Gastrocnemius medialis (tissue), 4 donors: ENCODE results near the gene ZDHHC1. TPM values are rescaled to one million over a fixed set of nuclear protein-coding genes. Genes with fewer than 3 reads are reported as not detected.

Experiments used
- ATAC-seq, 2 donors: fragments of 150-250 bp; one replicate each; pipeline ENCODE4 v1.9.1; 2016
- DNase-seq, 2 donors: peaks; one replicate each; pipeline ENCODE4 v3.0.0-alpha.2; 2019
- H3K27ac ChIP-seq, 4 donors: fragments of 200-600 bp; sonication (generic); 1 replicate in 1 of 4; 2 replicates in 3 of 4; pipeline ENCODE4 v1.5.1; 2016 to 2018; ENCODE audit warnings: mild to moderate bottlenecking in 2 of 4, moderate library complexity in 1 of 4
- H3K27me3 ChIP-seq, 3 donors: fragments of 200-600 bp; sonication (generic) in 2 of 3; 1 replicate in 1 of 3; 2 replicates in 2 of 3; pipeline versions ENCODE4 v1.5.1 to v1.6.0; 2016 to 2019; ENCODE audit warnings: mild to moderate bottlenecking in 1 of 3, moderate library complexity in 1 of 3
- H3K36me3 ChIP-seq, 2 donors: fragments of 200-600 bp; sonication (generic) in 1 of 2; one replicate each; pipeline ENCODE4 v1.5.1; 2017 to 2018
- H3K4me1 ChIP-seq, 2 donors: fragments of 200-600 bp; sonication (generic) in 1 of 2; one replicate each; pipeline ENCODE4 v1.5.1; 2016 to 2017; ENCODE audit warnings: mild to moderate bottlenecking in 2 of 2
- H3K4me3 ChIP-seq, 4 donors: fragments of 200-600 bp; sonication (generic) in 3 of 4; 1 replicate in 1 of 4; 2 replicates in 3 of 4; pipeline ENCODE4 v1.5.1; 2016 to 2019; ENCODE audit warnings: mild to moderate bottlenecking in 2 of 4
- H3K9me3 ChIP-seq, 3 donors: fragments of 200-600 bp; sonication (generic) in 2 of 3; 1 replicate in 1 of 3; 2 replicates in 2 of 3; pipeline ENCODE4 v1.5.1; 2016 to 2019
- POLR2A ChIP-seq, 2 donors: fragments of 450-650 bp; IDR thresholded peaks; one replicate each; pipeline ENCODE4 v1.6.1; 2017; ENCODE audit warnings: antibody characterized with exemption in 2 of 2, mild to moderate bottlenecking in 2 of 2, moderate library complexity in 2 of 2
- in situ Hi-C, 4 donors: fragments of 200-750 bp; cut with MboI; loops; one replicate each; pipeline versions ENCODE4 v1.15.0 to v1.8.0; 2017; ENCODE audit warnings: low sequenced_read_pairs in 4 of 4
- intact Hi-C: fragments of 100-400 bp; cut with DNase I; formaldehyde crosslinking; loops from one replicate; pipeline ENCODE4 v1.15.1; 2023; ENCODE audit warnings: low total_unique reads
- total RNA-seq, 4 donors: library from RNA; depleted of rRNA; stranded (reverse); fragments of >200 nt; gene quantifications; one replicate each; pipeline versions ENCODE4 v1.1.0 to v1.2.3, GENCODE V29; 2016
- TF ChIP-seq, protein P1 (sequence below), 5 experiments: fragments of 450-650 bp in 3 of 5; fragments of 200-600 bp in 2 of 5; sonication (generic) in 2 of 5; IDR thresholded peaks in 4 of 5; conservative IDR thresholded peaks in 1 of 5; 1 replicate in 4 of 5; 2 replicates in 1 of 5; pipeline ENCODE4 v1.5.1; 2016 to 2019; ENCODE audit warnings: antibody characterized with exemption in 5 of 5, mild to moderate bottlenecking in 3 of 5, moderate library complexity in 3 of 5

The ZDHHC1 gene
- total RNA-seq, 4 donors from 2014 or later = 4.4 to 11.0 (median 8.9) TPM

DNA sequence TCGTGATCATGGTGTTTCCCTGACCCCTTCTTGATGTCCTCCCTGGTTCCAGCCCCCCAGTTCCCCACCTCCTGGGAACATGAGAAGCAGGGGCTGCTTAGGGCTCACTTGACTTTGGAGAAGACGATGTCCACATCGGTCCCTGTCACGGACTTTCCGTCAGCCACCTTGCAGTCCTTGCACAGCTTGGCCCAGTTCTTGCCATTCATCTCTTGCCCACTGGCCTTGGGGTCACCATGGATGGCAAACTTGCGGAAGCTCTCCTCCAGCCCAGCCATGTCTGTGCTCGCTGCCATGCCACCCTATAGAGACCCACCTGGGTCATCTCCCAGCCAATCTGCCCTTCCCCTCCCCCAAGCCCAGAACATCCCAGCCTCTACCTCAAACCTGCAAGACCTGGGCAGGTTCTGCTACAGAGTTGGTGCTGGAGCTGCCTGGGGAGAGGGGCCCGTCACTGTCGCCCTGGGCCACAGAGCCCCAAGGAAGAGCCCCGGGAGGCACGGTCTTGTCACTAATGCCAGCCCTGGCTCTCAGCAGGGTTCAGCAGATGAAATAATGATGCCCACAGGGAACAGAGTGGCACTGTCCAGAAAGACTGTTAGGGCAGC, 25.4 kb downstream of the ZDHHC1 start:
- Histone ChIP-seq H3K4me3 (no peak overlapping the region), H3K4me1 (peaks cover 42 to 52% of the 10 kb centered on the region in 2 donors), H3K9me3 (no peaks in the 10 kb centered on the region), H3K27ac (peak overlapping the region in 3 of 4 donors; percentile 2 to 85 (median 66)), H3K36me3 (no peaks in the 10 kb centered on the region), H3K27me3 (no peaks in the 10 kb centered on the region)
- intact Hi-C loops (no loop called here), in situ Hi-C loops (no loop called here)
- DNase-seq (no peak), ATAC-seq (no peak)
- TF ChIP-seq, protein P1, sequence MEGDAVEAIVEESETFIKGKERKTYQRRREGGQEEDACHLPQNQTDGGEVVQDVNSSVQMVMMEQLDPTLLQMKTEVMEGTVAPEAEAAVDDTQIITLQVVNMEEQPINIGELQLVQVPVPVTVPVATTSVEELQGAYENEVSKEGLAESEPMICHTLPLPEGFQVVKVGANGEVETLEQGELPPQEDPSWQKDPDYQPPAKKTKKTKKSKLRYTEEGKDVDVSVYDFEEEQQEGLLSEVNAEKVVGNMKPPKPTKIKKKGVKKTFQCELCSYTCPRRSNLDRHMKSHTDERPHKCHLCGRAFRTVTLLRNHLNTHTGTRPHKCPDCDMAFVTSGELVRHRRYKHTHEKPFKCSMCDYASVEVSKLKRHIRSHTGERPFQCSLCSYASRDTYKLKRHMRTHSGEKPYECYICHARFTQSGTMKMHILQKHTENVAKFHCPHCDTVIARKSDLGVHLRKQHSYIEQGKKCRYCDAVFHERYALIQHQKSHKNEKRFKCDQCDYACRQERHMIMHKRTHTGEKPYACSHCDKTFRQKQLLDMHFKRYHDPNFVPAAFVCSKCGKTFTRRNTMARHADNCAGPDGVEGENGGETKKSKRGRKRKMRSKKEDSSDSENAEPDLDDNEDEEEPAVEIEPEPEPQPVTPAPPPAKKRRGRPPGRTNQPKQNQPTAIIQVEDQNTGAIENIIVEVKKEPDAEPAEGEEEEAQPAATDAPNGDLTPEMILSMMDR (IDR thresholded peaks at IDR 0.05 in 4 of 5, conservative IDR thresholded peaks at IDR 0.05 in 1 of 5) = no peak
- no peak for TF ChIP-seq POLR2A (IDR thresholded peaks at IDR 0.05)

DNA sequence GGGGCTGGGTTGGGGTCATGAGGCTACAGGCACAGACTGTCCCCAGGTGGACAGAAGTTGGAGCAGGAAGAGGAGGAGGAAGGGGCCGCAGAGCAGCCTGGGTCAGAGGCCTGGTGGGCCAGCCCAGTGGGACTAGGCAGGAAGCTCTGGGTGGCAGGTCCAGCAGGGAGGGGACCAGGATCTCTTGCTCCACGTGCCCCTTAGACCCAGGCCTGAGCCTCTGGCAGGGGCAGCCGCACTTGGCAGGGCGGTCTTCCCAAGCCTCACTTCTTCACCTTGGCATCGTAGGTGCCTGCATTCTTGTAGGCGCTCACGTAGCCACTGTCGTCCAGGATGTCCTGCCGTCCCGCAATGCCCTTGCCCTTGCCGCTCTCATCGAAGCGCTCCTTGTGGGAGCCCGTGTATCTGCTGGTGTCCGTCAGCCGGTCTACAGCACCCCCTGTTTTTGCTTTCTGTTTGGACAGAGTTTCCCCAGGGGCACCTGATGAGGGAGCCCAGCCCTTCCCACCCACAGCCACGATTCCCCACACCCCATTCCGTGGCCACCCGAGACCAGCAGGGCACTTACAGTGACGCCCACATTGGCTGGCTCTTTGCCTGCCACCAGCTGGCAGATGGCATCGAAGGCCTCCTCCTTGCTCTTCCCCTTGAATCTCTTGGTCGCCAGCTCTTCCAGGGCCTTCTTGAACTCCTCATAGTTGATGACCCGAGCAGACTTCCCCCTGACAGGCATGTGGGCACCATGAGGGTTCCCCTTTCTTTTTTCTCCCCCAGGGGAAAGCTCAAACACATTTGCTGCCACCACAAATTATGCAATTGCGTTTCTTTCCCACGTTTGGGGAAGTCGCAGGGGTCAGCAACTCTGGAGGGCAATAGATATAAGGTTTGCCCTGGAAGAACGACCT, 26.1 kb downstream of the ZDHHC1 start:
- in situ Hi-C loops = no loop called here

DNA sequence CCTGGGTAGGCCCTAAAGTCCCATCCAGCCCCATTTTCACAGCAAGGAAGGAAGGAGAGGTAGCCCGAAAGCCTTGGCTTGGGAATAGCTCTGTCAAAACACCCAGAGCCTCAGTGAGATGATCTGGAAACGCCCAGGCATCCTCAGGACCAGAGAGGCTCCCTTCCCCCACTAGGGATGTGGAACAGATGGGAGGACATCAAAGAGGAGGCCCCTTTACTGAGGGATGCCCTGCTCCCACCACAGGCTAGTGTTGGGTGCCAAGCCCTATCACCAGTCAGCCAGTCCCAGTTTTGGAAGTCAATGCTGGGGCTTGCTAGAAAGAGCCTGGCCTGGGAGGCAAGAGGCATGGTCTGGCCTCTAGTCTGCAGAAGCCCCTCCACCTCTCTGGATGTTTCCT, 27.7 kb downstream of the ZDHHC1 start:
- in situ Hi-C loops = no loop called here
- intact Hi-C loops = no loop called here
- Histone ChIP-seq H3K36me3 (no peaks in the 10 kb centered on the region), H3K27ac (peak overlapping the region in 1 of 4 donors; percentile 66), H3K4me3 (no peak overlapping the region), H3K4me1 (peaks cover 46 to 47% of the 10 kb centered on the region in 2 donors), H3K9me3 (no peaks in the 10 kb centered on the region), H3K27me3 (no peaks in the 10 kb centered on the region)
- ATAC-seq (no peak), DNase-seq (no peak)
- TF ChIP-seq, protein P1 (IDR thresholded peaks at IDR 0.05 in 4 of 5, conservative IDR thresholded peaks at IDR 0.05 in 1 of 5) = no peak
- no peak for TF ChIP-seq POLR2A (IDR thresholded peaks at IDR 0.05)

More for the DNA sequence above, 26.1 kb downstream of the ZDHHC1 start:
- H3K4me3 ChIP-seq = no peak overlapping the region
- no peaks in the 10 kb centered on the region for H3K36me3 ChIP-seq
- ATAC-seq (no peak), DNase-seq (peak in 1 of 2 donors; percentile 48)
- peaks cover 38 to 45% of the 10 kb centered on the region in 2 donors for H3K4me1 ChIP-seq
- H3K27me3 ChIP-seq = no peaks in the 10 kb centered on the region
- TF ChIP-seq POLR2A (IDR thresholded peaks at IDR 0.05) = no peak
- TF ChIP-seq, protein P1 (IDR thresholded peaks at IDR 0.05 in 4 of 5, conservative IDR thresholded peaks at IDR 0.05 in 1 of 5) = no peak
- no peaks in the 10 kb centered on the region for H3K9me3 ChIP-seq
- peak overlapping the region; percentile 46 to 85 (median 62) for H3K27ac ChIP-seq
- intact Hi-C loops = no loop called here

DNA sequence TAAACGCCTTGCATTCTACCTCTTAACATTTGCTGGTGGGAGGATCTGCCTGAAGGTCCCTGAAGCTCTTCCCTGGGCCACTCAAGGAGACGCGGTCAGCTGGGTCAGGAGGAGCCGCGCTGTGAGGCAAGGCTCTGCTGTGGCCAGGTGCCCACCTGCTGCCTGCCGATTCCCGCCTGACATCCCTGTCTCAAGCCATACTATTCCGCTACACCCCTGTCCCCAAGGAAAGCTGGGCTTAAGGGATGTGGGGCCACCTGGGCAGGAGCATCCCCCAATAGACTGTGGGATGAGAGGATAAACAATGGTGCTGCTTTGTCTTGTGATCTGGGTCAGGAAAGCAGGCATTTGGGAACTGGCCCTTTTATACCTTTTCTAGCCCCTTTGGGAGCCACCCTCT, 28.1 kb downstream of the ZDHHC1 start:
- Histone ChIP-seq H3K27me3 (no peaks in the 10 kb centered on the region), H3K4me3 (no peak overlapping the region), H3K4me1 (peaks cover 43 to 46% of the 10 kb centered on the region in 2 donors), H3K36me3 (no peaks in the 10 kb centered on the region), H3K27ac (peak overlapping the region in 1 of 4 donors; percentile 66), H3K9me3 (no peaks in the 10 kb centered on the region)
- in situ Hi-C loops = no loop called here
- DNase-seq (no peak), ATAC-seq (no peak)
- intact Hi-C loops = no loop called here
- TF ChIP-seq POLR2A (IDR thresholded peaks at IDR 0.05) = no peak
- TF ChIP-seq, protein P1 (IDR thresholded peaks at IDR 0.05 in 4 of 5, conservative IDR thresholded peaks at IDR 0.05 in 1 of 5) = no peak
